Measurements from ENCODE around the gene ISOC2. TPM values are rescaled to one million over a fixed set of nuclear protein-coding genes. Genes with fewer than 3 reads are reported as not detected.

Gene ISOC2
- total and polyA plus RNA-seq, 9 of the 15 experiments (the other 6 are each of a cell fraction or from before 2014, with no cell fraction given) = 1.2 to 229 (median 58.3) TPM

- POLR2A ChIA-PET = no interaction called here
- 62% methylated on average over 13 of the region's 16 CpGs for WGBS (ENCODE audit: insufficient coverage, low coverage, missing lambda C conversion rate)
- DNase-seq (ENCODE audit: extremely low read depth in 1 of 4, low spot score in 3 of 4) = no peak
- Histone ChIP-seq H3K9ac (ENCODE audit: insufficient read depth in 1 of 2, low read depth in 2 of 2, low read length in 2 of 2) (peak overlapping the region in 1 of 2 experiments; percentile 66; a peak in 2 of 4 replicates), H2AFZ (ENCODE audit: low read depth, low read length) (peak overlapping the region; percentile 40; the same call in 1 of the 2 replicates), H3K4me3 (no peak overlapping the region), H3K9me1 (ENCODE audit: control insufficient read depth, insufficient read depth, low read length) (no peaks in the 10 kb centered on the region), H3K79me2 (ENCODE audit: control insufficient read depth, insufficient read depth, low read length) (peaks cover 9% of the 10 kb centered on the region), H3K27ac (ENCODE audit: extremely low read depth, low read depth, low read length) (no peak overlapping the region), H3K9me3 (replicated peaks; ENCODE audit: control insufficient read depth, insufficient read depth, low read depth, low read length) (no peaks in the 10 kb centered on the region), H3K27me3 (ENCODE audit: control insufficient read depth in 2 of 2, insufficient read depth in 2 of 2, low read length in 2 of 2) (no peaks in the 10 kb centered on the region), H3K36me3 (ENCODE audit: control insufficient read depth, insufficient read depth, low read length) (no peaks in the 10 kb centered on the region; the same call in 1 of the 3 replicates), H3K4me1 (replicated peaks in 1 of 2; ENCODE audit: control insufficient read depth in 2 of 2, insufficient read depth in 2 of 2, low read length in 2 of 2) (peaks cover 27 to 42% of the 10 kb centered on the region in 2 experiments), H4K20me1 (replicated peaks; ENCODE audit: control insufficient read depth, insufficient read depth, low read length) (no peaks in the 10 kb centered on the region), H3K4me2 (ENCODE audit: insufficient read depth, low read length) (no peak overlapping the region)
- BruUV-seq (replicated peaks) = no TSS peak
- in situ Hi-C loops (cut with MboI) = no loop called here
- ATAC-seq = no peak
- TF ChIP-seq, protein P1, sequence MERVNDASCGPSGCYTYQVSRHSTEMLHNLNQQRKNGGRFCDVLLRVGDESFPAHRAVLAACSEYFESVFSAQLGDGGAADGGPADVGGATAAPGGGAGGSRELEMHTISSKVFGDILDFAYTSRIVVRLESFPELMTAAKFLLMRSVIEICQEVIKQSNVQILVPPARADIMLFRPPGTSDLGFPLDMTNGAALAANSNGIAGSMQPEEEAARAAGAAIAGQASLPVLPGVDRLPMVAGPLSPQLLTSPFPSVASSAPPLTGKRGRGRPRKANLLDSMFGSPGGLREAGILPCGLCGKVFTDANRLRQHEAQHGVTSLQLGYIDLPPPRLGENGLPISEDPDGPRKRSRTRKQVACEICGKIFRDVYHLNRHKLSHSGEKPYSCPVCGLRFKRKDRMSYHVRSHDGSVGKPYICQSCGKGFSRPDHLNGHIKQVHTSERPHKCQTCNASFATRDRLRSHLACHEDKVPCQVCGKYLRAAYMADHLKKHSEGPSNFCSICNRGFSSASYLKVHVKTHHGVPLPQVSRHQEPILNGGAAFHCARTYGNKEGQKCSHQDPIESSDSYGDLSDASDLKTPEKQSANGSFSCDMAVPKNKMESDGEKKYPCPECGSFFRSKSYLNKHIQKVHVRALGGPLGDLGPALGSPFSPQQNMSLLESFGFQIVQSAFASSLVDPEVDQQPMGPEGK (CRISPR knock-in tag; IDR thresholded peaks at IDR 0.05; ENCODE audit: borderline replicate concordance) = no peak
- no peak for TF ChIP-seq ZNF586 (CRISPR knock-in tag; conservative IDR thresholded peaks at IDR 0.05)
- TF ChIP-seq, protein P2, sequence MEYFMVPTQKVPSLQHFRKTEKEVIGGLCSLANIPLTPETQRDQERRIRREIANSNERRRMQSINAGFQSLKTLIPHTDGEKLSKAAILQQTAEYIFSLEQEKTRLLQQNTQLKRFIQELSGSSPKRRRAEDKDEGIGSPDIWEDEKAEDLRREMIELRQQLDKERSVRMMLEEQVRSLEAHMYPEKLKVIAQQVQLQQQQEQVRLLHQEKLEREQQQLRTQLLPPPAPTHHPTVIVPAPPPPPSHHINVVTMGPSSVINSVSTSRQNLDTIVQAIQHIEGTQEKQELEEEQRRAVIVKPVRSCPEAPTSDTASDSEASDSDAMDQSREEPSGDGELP (CRISPR knock-in tag; IDR thresholded peaks at IDR 0.05; ENCODE audit: borderline replicate concordance) = peak; percentile 68; the same call in 1 of the 2 replicates
- TF ChIP-seq MAFK (IDR thresholded peaks at IDR 0.05; ENCODE audit: low read length) = no peak
- TF ChIP-seq THRB (CRISPR knock-in tag; conservative IDR thresholded peaks at IDR 0.05) = no peak
- no peak for TF ChIP-seq SMAD4 (CRISPR knock-in tag; conservative IDR thresholded peaks at IDR 0.05)
- TF ChIP-seq MEF2A (IDR thresholded peaks at IDR 0.05; ENCODE audit: control insufficient read depth, low read depth, low read length) = no peak
- FAIRE-seq = no peak
- CTCF ChIA-PET (ENCODE audit: low intra/inter-chr PET ratio) = no interaction called here
- intact Hi-C loops (cut with micrococcal nuclease) = no loop called here
Observed at GRCh38 chr19:55473225-55474012, 12.0 kb upstream of the ISOC2 start.
